Stimulated activated CD8-positive, alpha-beta memory T cell treated with anti-CD3 and anti-CD28 coated beads, Interleukin-15, amount 100 ng/mL, for 24 hours (primary cell): Measurements from ENCODE around the gene DSCAM.

Source experiments
- DNase-seq: peaks from one replicate; pipeline ENCODE4 v3.0.0-alpha.2; 2020; ENCODE audit warnings: low read depth

DSCAM gene

GRCh38 chr21:40647706-40648105, 199.3 kb downstream of the DSCAM start:
- DNase-seq = no peak

GRCh38 chr21:40646651-40647050, 200.3 kb downstream of the DSCAM start:
- no peak for DNase-seq

GRCh38 chr21:40641042-40641441, 205.9 kb downstream of the DSCAM start:
- no peak for DNase-seq

- no peak for DNase-seq
Measured at GRCh38 chr21:40640266-40640789, 206.6 kb downstream of the DSCAM start.

GRCh38 chr21:40639616-40640194, 207.3 kb downstream of the DSCAM start:
- DNase-seq = no peak

GRCh38 chr21:40638466-40639251, 208.3 kb downstream of the DSCAM start:
- no peak for DNase-seq

- no peak for DNase-seq
Measured at GRCh38 chr21:40636026-40636425, 210.9 kb downstream of the DSCAM start.

GRCh38 chr21:40635391-40635790, 211.6 kb downstream of the DSCAM start:
- no peak for DNase-seq

GRCh38 chr21:40634141-40634540, 212.8 kb downstream of the DSCAM start:
- no peak for DNase-seq

- no peak for DNase-seq
Measured at GRCh38 chr21:40633048-40633447, 213.9 kb downstream of the DSCAM start.

- no peak for DNase-seq
Measured at GRCh38 chr21:40631211-40631610, 215.7 kb downstream of the DSCAM start.

GRCh38 chr21:40625991-40626390, 221.0 kb downstream of the DSCAM start:
- DNase-seq = no peak

- DNase-seq = no peak
Measured at GRCh38 chr21:40623528-40623927, 223.4 kb downstream of the DSCAM start.

GRCh38 chr21:40622531-40622930, 224.4 kb downstream of the DSCAM start:
- DNase-seq = no peak

GRCh38 chr21:40620386-40621145, 226.4 kb downstream of the DSCAM start:
- no peak for DNase-seq

GRCh38 chr21:40618191-40618973, 228.6 kb downstream of the DSCAM start:
- DNase-seq = no peak

- DNase-seq = no peak
Measured at GRCh38 chr21:40616377-40616704, 230.6 kb downstream of the DSCAM start.

- no peak for DNase-seq
Measured at GRCh38 chr21:40615505-40616376, 231.2 kb downstream of the DSCAM start.

GRCh38 chr21:40613546-40614030, 233.4 kb downstream of the DSCAM start:
- DNase-seq = no peak

GRCh38 chr21:40610345-40610744, 236.6 kb downstream of the DSCAM start:
- no peak for DNase-seq

- DNase-seq = no peak
Measured at GRCh38 chr21:40606341-40606740, 240.6 kb downstream of the DSCAM start.
